Breast epithelium (tissue), 3 donors: Measurements from ENCODE around the gene CATSPER3.

Experiments used
- CTCF ChIP-seq, 3 donors: fragments of 450-650 bp; IDR thresholded peaks; one replicate each; pipeline ENCODE4 v1.5.1; 2016 to 2017; ENCODE audit warnings: antibody characterized with exemption in 3 of 3, mild to moderate bottlenecking in 3 of 3, moderate library complexity in 3 of 3
- POLR2A ChIP-seq: fragments of 450-650 bp; IDR thresholded peaks from one replicate; pipeline ENCODE4 v1.6.1; 2016; ENCODE audit warnings: antibody characterized with exemption, mild to moderate bottlenecking, moderate library complexity

DNA sequence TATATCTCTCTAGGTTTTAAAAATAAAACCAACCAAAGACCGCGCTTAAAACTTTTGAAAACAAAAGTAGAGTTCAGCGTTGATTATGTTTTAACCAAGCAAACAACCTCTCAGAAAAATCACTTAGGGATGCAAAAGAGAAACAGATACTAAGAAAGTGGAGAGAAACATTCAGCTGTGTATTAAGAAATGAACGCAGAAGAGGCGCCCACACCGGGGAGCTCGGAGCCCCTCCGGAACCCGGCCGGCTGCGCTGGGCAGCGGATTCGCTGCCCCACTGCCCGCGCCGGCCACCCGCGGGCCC is 64.9 kb downstream of the CATSPER3 start:
- TF ChIP-seq CTCF (IDR thresholded peaks at IDR 0.05), result no peak
- TF ChIP-seq POLR2A, result no peak
